ENCODE results near the gene KHK. TPM values are rescaled to one million over a fixed set of nuclear protein-coding genes. Genes with fewer than 3 reads are reported as not detected.

KHK gene
- total and polyA plus RNA-seq, 2 donors from 2014 or later, result 18.7 to 538 TPM

DNA sequence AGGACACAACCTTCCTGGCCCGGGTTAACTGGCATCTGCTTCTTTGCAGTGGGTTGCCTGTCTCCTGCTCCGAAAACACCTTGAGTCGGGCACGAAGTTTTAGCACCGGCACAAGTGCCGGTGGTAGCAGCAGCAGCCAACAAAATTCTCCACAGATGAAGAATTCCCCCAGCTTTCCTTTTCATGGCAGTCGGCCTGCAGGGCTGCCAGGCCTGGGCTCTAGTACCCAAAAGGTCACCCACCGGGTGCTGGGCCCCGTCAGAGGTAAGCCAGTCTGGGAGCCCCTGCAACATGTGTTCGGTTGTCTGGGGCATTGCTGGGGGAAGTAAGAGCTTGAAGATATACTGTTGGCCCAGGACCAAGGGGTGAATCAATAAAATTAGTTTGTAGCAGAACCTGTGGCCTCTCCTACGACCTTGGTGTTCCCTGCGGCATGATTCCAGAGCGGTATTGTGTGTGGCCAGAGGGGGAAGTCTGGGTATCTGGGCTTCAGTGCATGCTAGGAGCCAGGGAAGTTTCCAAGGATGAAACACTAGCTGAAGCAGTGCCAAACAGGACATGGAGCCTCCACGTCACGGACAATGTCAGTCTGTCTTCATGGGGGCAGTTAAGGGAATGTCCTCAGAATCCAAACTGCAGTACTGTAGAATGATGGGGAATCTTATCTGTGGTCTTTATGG lies 27.3 kb upstream of the KHK start:
- TF ChIP-seq, protein P1, sequence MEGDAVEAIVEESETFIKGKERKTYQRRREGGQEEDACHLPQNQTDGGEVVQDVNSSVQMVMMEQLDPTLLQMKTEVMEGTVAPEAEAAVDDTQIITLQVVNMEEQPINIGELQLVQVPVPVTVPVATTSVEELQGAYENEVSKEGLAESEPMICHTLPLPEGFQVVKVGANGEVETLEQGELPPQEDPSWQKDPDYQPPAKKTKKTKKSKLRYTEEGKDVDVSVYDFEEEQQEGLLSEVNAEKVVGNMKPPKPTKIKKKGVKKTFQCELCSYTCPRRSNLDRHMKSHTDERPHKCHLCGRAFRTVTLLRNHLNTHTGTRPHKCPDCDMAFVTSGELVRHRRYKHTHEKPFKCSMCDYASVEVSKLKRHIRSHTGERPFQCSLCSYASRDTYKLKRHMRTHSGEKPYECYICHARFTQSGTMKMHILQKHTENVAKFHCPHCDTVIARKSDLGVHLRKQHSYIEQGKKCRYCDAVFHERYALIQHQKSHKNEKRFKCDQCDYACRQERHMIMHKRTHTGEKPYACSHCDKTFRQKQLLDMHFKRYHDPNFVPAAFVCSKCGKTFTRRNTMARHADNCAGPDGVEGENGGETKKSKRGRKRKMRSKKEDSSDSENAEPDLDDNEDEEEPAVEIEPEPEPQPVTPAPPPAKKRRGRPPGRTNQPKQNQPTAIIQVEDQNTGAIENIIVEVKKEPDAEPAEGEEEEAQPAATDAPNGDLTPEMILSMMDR (IDR thresholded peaks at IDR 0.05; ENCODE audit: borderline replicate concordance, extremely low read depth, insufficient read depth), result no peak
- Histone ChIP-seq H3K27ac (ENCODE audit: low read depth in 2 of 2, low read length in 2 of 2) (no peak overlapping the region), H3K36me3 (ENCODE audit: control insufficient read depth in 2 of 3, insufficient read depth in 3 of 3, low read length in 3 of 3) (peaks cover 3 to 26% (median 14%) of the 10 kb centered on the region in 3 donors), H3K9me3 (ENCODE audit: control insufficient read depth in 2 of 3, insufficient read depth in 1 of 3, low read length in 3 of 3) (no peaks in the 10 kb centered on the region), H3K27me3 (ENCODE audit: control insufficient read depth, insufficient read depth, low read length) (no peaks in the 10 kb centered on the region), H3K4me3 (ENCODE audit: low read length in 3 of 3) (no peak overlapping the region), H3K4me1 (ENCODE audit: control insufficient read depth in 2 of 3, insufficient read depth in 2 of 3, low read depth in 1 of 3, low read length in 3 of 3) (no peaks in the 10 kb centered on the region), H3K9ac (ENCODE audit: low read length in 3 of 3) (no peak overlapping the region)
- DNase-seq (no peak), FAIRE-seq (no peak)
- intact Hi-C loops (cut with DNase I), result no loop called here

DNA sequence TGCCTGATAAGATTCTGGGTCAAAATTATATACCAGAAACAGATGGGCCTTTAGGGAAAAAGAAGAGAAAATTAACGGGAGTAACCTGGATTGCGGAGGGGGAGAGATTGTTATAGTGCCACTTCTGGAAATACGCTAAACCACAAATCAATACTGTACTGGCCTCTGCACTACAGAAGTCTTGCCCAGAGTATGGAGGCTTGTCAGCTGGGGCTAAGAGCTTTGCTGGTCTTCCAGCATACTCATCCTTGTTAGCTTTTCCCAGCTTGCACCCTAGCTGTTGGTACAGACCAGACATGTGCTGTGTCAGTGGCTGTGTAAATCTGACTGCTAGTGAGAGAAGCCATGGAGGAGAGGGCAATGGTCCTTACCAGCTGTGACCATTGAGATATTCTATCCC lies 26.2 kb upstream of the KHK start:
- Histone ChIP-seq H3K9me3 (ENCODE audit: control insufficient read depth in 2 of 3, insufficient read depth in 1 of 3, low read length in 3 of 3) (no peaks in the 10 kb centered on the region), H3K4me1 (ENCODE audit: control insufficient read depth in 2 of 3, insufficient read depth in 2 of 3, low read depth in 1 of 3, low read length in 3 of 3) (no peaks in the 10 kb centered on the region), H3K27me3 (ENCODE audit: control insufficient read depth, insufficient read depth, low read length) (no peaks in the 10 kb centered on the region), H3K27ac (ENCODE audit: low read depth in 2 of 2, low read length in 2 of 2) (no peak overlapping the region), H3K36me3 (ENCODE audit: control insufficient read depth in 2 of 3, insufficient read depth in 3 of 3, low read length in 3 of 3) (peaks cover 3 to 17% (median 8%) of the 10 kb centered on the region in 3 donors), H3K9ac (ENCODE audit: low read length in 3 of 3) (no peak overlapping the region), H3K4me3 (ENCODE audit: low read length in 3 of 3) (no peak overlapping the region)
- TF ChIP-seq, protein P1 (IDR thresholded peaks at IDR 0.05; ENCODE audit: borderline replicate concordance, extremely low read depth, insufficient read depth), result no peak
- FAIRE-seq (no peak), DNase-seq (no peak)
- intact Hi-C loops (cut with DNase I), result no loop called here

DNA sequence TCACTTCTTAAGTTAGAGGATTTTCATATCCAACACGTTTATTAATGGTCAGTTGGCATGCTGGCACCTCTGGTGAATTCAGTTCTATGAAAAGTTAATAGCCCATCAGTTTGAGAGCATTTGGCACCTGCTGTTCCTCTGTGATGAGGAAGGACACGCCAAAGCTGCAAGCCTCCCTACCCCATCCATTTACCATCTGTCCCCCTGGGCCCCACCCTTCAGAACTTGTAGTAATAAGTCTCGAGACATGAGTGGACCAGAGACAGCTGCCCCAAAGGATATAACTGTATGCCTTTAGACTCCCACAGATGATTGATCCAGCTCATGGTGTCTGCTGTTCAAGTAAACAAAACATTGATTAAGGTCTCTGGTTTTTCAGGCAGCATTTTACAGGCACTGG lies 21.4 kb upstream of the KHK start:
- peaks cover 0 to 14% (median 7%) of the 10 kb centered on the region in 3 donors for H3K4me1 ChIP-seq (ENCODE audit: control insufficient read depth in 2 of 3, insufficient read depth in 2 of 3, low read depth in 1 of 3, low read length in 3 of 3)
- no peak overlapping the region for H3K4me3 ChIP-seq (ENCODE audit: low read length in 3 of 3)
- intact Hi-C loops (cut with DNase I), result no loop called here
- no peaks in the 10 kb centered on the region for H3K27me3 ChIP-seq (ENCODE audit: control insufficient read depth, insufficient read depth, low read length)
- no peak for FAIRE-seq
- TF ChIP-seq, protein P1 (IDR thresholded peaks at IDR 0.05; ENCODE audit: borderline replicate concordance, extremely low read depth, insufficient read depth), result no peak
- no peak overlapping the region for H3K9ac ChIP-seq (ENCODE audit: low read length in 3 of 3)
- H3K27ac ChIP-seq (ENCODE audit: low read depth in 2 of 2, low read length in 2 of 2), result no peak overlapping the region
- no peak for DNase-seq
- no peaks in the 10 kb centered on the region for H3K9me3 ChIP-seq (ENCODE audit: control insufficient read depth in 2 of 3, insufficient read depth in 1 of 3, low read length in 3 of 3)
- peaks cover 0 to 20% (median 8%) of the 10 kb centered on the region in 3 donors for H3K36me3 ChIP-seq (ENCODE audit: control insufficient read depth in 2 of 3, insufficient read depth in 3 of 3, low read length in 3 of 3)
